DOHH2 (cell line): ENCODE results near the gene SLAMF1.

Experiments used
- EZH2phosphoT487 ChIP-seq: fragments of 200-600 bp; sonication (generic); IDR thresholded peaks from 2 replicates; pipeline ENCODE4 v1.6.1; 2017; ENCODE audit warnings: borderline replicate concordance, mild to moderate bottlenecking, antibody characterized with exemption, low read length, moderate library complexity, mixed read lengths
- TF ChIP-seq, protein P1 (sequence below): fragments of 200-600 bp; sonication (generic); IDR thresholded peaks from one replicate; pipeline ENCODE4 v1.5.1; 2014; ENCODE audit warnings: antibody characterized with exemption, mild to moderate bottlenecking, low read depth, low read length; ENCODE audit not compliant: poor library complexity, severe bottlenecking

DNA sequence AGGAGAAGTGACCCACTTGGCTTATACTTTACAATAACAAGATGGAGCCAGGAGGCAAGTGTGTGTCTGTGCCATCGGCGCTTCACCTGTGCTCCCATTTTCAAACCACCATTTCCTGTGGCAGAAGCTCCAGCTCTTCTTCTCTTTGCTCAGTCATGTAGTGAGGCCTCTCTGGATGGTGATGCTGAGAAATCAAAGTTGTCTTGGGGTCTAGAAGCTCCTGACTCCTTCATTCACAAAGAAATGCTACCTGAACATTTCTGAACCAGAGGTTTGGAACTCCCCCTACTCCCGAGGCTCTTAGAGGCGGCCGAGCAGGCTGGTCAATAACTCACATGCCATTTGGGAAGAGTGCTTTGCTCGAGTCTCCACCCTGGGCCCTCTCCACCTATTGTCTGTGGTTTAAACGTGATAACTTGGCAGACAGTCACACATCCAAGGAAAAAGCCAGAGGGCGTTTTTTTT lies 18.0 kb downstream of the SLAMF1 start:
- TF ChIP-seq, protein P1, sequence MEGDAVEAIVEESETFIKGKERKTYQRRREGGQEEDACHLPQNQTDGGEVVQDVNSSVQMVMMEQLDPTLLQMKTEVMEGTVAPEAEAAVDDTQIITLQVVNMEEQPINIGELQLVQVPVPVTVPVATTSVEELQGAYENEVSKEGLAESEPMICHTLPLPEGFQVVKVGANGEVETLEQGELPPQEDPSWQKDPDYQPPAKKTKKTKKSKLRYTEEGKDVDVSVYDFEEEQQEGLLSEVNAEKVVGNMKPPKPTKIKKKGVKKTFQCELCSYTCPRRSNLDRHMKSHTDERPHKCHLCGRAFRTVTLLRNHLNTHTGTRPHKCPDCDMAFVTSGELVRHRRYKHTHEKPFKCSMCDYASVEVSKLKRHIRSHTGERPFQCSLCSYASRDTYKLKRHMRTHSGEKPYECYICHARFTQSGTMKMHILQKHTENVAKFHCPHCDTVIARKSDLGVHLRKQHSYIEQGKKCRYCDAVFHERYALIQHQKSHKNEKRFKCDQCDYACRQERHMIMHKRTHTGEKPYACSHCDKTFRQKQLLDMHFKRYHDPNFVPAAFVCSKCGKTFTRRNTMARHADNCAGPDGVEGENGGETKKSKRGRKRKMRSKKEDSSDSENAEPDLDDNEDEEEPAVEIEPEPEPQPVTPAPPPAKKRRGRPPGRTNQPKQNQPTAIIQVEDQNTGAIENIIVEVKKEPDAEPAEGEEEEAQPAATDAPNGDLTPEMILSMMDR, result no peak
- TF ChIP-seq EZH2phosphoT487, result no peak
